SH-SY5Y (cell line): Measurements from ENCODE around the gene DCDC2.

Experiments used
- GATA2 ChIP-seq: IDR thresholded peaks from 2 replicates; pipeline ENCODE4 v1.6.1; 2011; ENCODE audit warnings: mild to moderate bottlenecking, low read depth, low read length
- GATA3 ChIP-seq: IDR thresholded peaks from 2 replicates; pipeline ENCODE4 v1.6.1; 2011; ENCODE audit warnings: low read depth, mild to moderate bottlenecking, low read length, moderate library complexity

DNA sequence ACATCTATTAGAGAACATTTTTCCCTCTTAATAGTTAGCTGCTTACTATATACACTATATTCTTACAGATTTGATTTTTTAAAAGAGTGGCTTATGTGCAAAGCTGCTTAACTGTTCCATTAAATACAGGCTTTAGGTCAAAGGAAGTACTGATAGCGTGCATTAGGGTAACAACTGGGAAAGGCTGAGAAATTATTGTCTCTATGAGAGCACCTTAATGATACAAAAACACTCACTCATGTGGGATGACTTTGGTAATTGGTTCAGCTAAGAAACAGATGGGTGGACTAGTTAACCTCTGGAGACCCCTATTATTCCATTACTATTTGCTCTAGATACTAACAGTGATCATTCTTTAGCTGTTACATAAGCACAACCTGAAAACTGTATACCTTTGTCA lies 4.0 kb downstream of the DCDC2 start:
- TF ChIP-seq GATA3 (no peak), GATA2 (no peak)
